K562 (cell line): Measurements from ENCODE around the gene PRKAG1. TPM values are rescaled to one million over a fixed set of nuclear protein-coding genes. Genes with fewer than 3 reads are reported as not detected.

Source experiments
- CBX3 ChIP-seq, 2 experiments: IDR thresholded peaks; 1 replicate in 1 of 2; 2 replicates in 1 of 2; pipeline ENCODE4 v1.6.1; 2012; ENCODE audit warnings: inconsistent platforms in 2 of 2, low read length in 2 of 2, borderline replicate concordance in 1 of 2, control low read depth in 1 of 2
- CCAR2 ChIP-seq: fragments of 200-400 bp; formaldehyde crosslinking; IDR thresholded peaks from 2 replicates; pipeline ENCODE4 v1.6.1; 2017; ENCODE audit warnings: mild to moderate bottlenecking, low read depth, low read length
- CREBBP ChIP-seq: IDR thresholded peaks from one replicate; pipeline ENCODE4 v1.6.1; 2012; ENCODE audit warnings: low read depth, mild to moderate bottlenecking, control low read depth, inconsistent platforms, low read length
- CREM ChIP-seq: IDR thresholded peaks from 2 replicates; pipeline ENCODE4 v1.6.1; 2014; ENCODE audit warnings: antibody characterized with exemption, low read depth
- E2F5 ChIP-seq: sonication (generic); formaldehyde crosslinking; IDR thresholded peaks from 2 replicates; pipeline ENCODE4 v1.8.0; 2022; ENCODE audit warnings: mild to moderate bottlenecking, missing genetic modification reagents
- ESRRB ChIP-seq: fragments of 250-450 bp; sonication (Bioruptor Pico); IDR thresholded peaks from 2 replicates; pipeline ENCODE4 v1.5.0; 2020; ENCODE audit warnings: mild to moderate bottlenecking, moderate library complexity, borderline replicate concordance
- ETV5 ChIP-seq: sonication (generic); formaldehyde crosslinking; IDR thresholded peaks from 2 replicates; pipeline ENCODE4 v1.4.0; 2020; ENCODE audit warnings: low read depth, mild to moderate bottlenecking, missing genetic modification reagents
- FOXA1 ChIP-seq: fragments of 450-650 bp; IDR thresholded peaks from 2 replicates; pipeline ENCODE4 v1.6.1; 2016; ENCODE audit warnings: mild to moderate bottlenecking, borderline replicate concordance
- HNRNPL ChIP-seq: fragments of 200-400 bp; formaldehyde crosslinking; IDR thresholded peaks from 2 replicates; pipeline ENCODE4 v1.6.1; 2017; ENCODE audit warnings: low read depth, mild to moderate bottlenecking, low read length
- MED1 ChIP-seq: sonication (generic); formaldehyde crosslinking; IDR thresholded peaks from 2 replicates; pipeline ENCODE4 v1.8.1; 2023; ENCODE audit warnings: missing genetic modification reagents, borderline replicate concordance
- MYC ChIP-seq, 2 experiments: fragments of 250-450 bp in 1 of 2; sonication (Bioruptor Pico) in 1 of 2; IDR thresholded peaks; 2 replicates each; pipeline versions ENCODE4 v1.5.1 to v1.6.1; 2012 to 2021; ENCODE audit warnings: low read depth in 2 of 2, borderline replicate concordance in 1 of 2, improper control_type of control experiment in 1 of 2, low read length in 1 of 2, mild to moderate bottlenecking in 1 of 2, moderate library complexity in 1 of 2
- NCOR1 ChIP-seq: fragments of 450-650 bp; IDR thresholded peaks from 2 replicates; pipeline ENCODE4 v1.6.1; 2016; ENCODE audit warnings: mild to moderate bottlenecking, moderate library complexity
- NR3C1 ChIP-seq: sonication (generic); formaldehyde crosslinking; IDR thresholded peaks from 2 replicates; pipeline ENCODE4 v1.8.1; 2022; ENCODE audit warnings: missing genetic modification reagents
- PPARD ChIP-seq: fragments of 250-450 bp; sonication (Bioruptor Pico); IDR thresholded peaks from 2 replicates; pipeline ENCODE4 v1.8.0; 2022; ENCODE audit warnings: inconsistent platforms, mild to moderate bottlenecking, moderate library complexity
- RBM15 ChIP-seq: fragments of 200-400 bp; formaldehyde crosslinking; IDR thresholded peaks from 2 replicates; pipeline ENCODE4 v1.6.1; 2018; ENCODE audit warnings: mild to moderate bottlenecking, low read length, moderate library complexity; ENCODE audit not compliant: insufficient read depth
- RBM17 ChIP-seq: fragments of 200-400 bp; formaldehyde crosslinking; IDR thresholded peaks from 2 replicates; pipeline ENCODE4 v1.6.1; 2017; ENCODE audit warnings: low read depth, mild to moderate bottlenecking, low read length, borderline replicate concordance
- TCF7L2 ChIP-seq: fragments of 150-350 bp; IDR thresholded peaks from 2 replicates; pipeline ENCODE4 v1.6.1; 2016; ENCODE audit warnings: low read depth, mild to moderate bottlenecking, low read length, moderate library complexity
- TSC22D4 ChIP-seq: fragments of 450-650 bp; IDR thresholded peaks from 2 replicates; pipeline ENCODE4 v1.6.1; 2016; ENCODE audit warnings: missing genetic modification characterization, missing biosample characterization, control low read depth
- UBTF ChIP-seq, 2 experiments: IDR thresholded peaks; 2 replicates each; pipeline ENCODE4 v1.6.1; 2012; ENCODE audit warnings: improper control_type of control experiment in 2 of 2, low read depth in 2 of 2, low read length in 2 of 2, borderline replicate concordance in 1 of 2
- ZFPM2 ChIP-seq: fragments of 250-450 bp; sonication (Bioruptor Pico); IDR thresholded peaks from 2 replicates; pipeline ENCODE4 v1.5.1; 2022; ENCODE audit warnings: mild to moderate bottlenecking
- ZNF124 ChIP-seq: sonication (generic); formaldehyde crosslinking; IDR thresholded peaks from 2 replicates; pipeline ENCODE4 v1.8.1; 2022; ENCODE audit warnings: missing genetic modification reagents
- ZNF445 ChIP-seq: fragments of 250-450 bp; sonication (Bioruptor Pico); IDR thresholded peaks from 2 replicates; pipeline ENCODE4 v1.4.0; 2020; ENCODE audit warnings: low read depth, mild to moderate bottlenecking, moderate library complexity
- ZNF507 ChIP-seq: conservative IDR thresholded peaks from 2 replicates; pipeline ENCODE4 v1.6.1; 2017; ENCODE audit warnings: missing genetic modification characterization, missing compliant biosample characterization
- ZZZ3 ChIP-seq: fragments of 450-650 bp; IDR thresholded peaks from 2 replicates; pipeline ENCODE4 v1.6.1; 2016; ENCODE audit warnings: antibody characterized with exemption, mild to moderate bottlenecking, moderate library complexity
- polyA plus RNA-seq, 8 experiments: library from polyadenylated mRNA; depleted of rRNA in 4 of 8; stranded (reverse) in 5 of 8; unstranded in 3 of 8; fragments of >200 nt; fragmentation: Nextera tagmentation in 2 of 8; fragmentation: Illumina TruSeq in 1 of 8; extraction: Ambion mirVana in 2 of 8; extraction: Trizol in 1 of 8; gene quantifications; 2 replicates each; pipeline versions ENCODE4 v1.2.1 to v1.2.3, GENCODE V29; 2011 to 2014; ENCODE audit warnings: inconsistent platforms in 1 of 8, missing spikeins in 1 of 8
- total RNA-seq, 7 experiments: library from RNA; depleted of rRNA in 6 of 7; stranded (reverse); fragments of >200 nt in 6 of 7; fragmentation: Illumina TruSeq in 2 of 7; extraction: Trizol in 2 of 7; gene quantifications; 2 replicates each; pipeline versions ENCODE4 v1.2.1 to v1.2.3, GENCODE V29; 2011 to 2021; ENCODE audit warnings: low replicate concordance in 1 of 7
- TF ChIP-seq, protein P1 (sequence below): sonication (generic); IDR thresholded peaks from 2 replicates; pipeline ENCODE4 v1.6.1; 2016

PRKAG1 gene
- total and polyA plus RNA-seq, 9 of the 15 experiments (the other 6 are each of a cell fraction or from before 2014, with no cell fraction given) = 51.1 to 126 (median 79.1) TPM

- TF ChIP-seq MED1 (CRISPR knock-in tag) (no peak), RBM17 (no peak), ZFPM2 (CRISPR knock-in tag) (no peak), ZNF124 (CRISPR knock-in tag) (no peak), CREM (peak; percentile 96), NCOR1 (0 out of 2 replicates have a peak, but pooled peaks have one; percentile 30), ESRRB (no peak), ZNF445 (no peak), ETV5 (peak; percentile 92), MYC (IDR thresholded peaks at IDR 0.05; ENCODE audit: low read depth, low read length) (peak; percentile 82), MYC (CRISPR knock-in tag; IDR thresholded peaks at IDR 0.05; ENCODE audit: borderline replicate concordance, low read depth) (0 out of 2 replicates have a peak, but pooled peaks have one; percentile 28), ZZZ3 (no peak), FOXA1 (no peak), RBM15 (no peak), CCAR2 (no peak), ZNF507 (tag) (no peak), PPARD (CRISPR knock-in tag) (no peak), CREBBP (no peak), CBX3 (IDR thresholded peaks at IDR 0.05; ENCODE audit: borderline replicate concordance in 1 of 2, low read length in 2 of 2) (no peak; a peak in 2 of 3 replicates), E2F5 (CRISPR knock-in tag) (0 out of 2 replicates have a peak, but pooled peaks have one; percentile 83), UBTF (IDR thresholded peaks at IDR 0.05; ENCODE audit: borderline replicate concordance in 1 of 2, low read depth in 2 of 2, low read length in 2 of 2) (peak in 1 of 2 experiments; percentile 53; a peak in 1 of 4 replicates), TCF7L2 (no peak), HNRNPL (no peak), NR3C1 (CRISPR knock-in tag) (no peak), TSC22D4 (tag) (no peak)
- TF ChIP-seq, protein P1, sequence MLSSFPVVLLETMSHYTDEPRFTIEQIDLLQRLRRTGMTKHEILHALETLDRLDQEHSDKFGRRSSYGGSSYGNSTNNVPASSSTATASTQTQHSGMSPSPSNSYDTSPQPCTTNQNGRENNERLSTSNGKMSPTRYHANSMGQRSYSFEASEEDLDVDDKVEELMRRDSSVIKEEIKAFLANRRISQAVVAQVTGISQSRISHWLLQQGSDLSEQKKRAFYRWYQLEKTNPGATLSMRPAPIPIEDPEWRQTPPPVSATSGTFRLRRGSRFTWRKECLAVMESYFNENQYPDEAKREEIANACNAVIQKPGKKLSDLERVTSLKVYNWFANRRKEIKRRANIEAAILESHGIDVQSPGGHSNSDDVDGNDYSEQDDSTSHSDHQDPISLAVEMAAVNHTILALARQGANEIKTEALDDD = no peak
Measured at GRCh38 chr12:49018261-49019119, at the start of gene PRKAG1 (continued).
